Effector CD4-positive, alpha-beta T cell (primary cell): ENCODE measurements around the gene SRSF9.
"Not testable (repeated sequence)": the region's sequence is repeated elsewhere in the genome, so short reads cannot be mapped to it uniquely, and the experiment has no call there.

ENCODE experiments used
- DNase-seq: peaks from one replicate; pipeline ENCODE4 v3.0.0-alpha.2; 2020

The SRSF9 gene

GRCh38 chr12:120446844-120447178 is 22.7 kb downstream of the SRSF9 start:
- DNase-seq, result not testable (repeated sequence)

GRCh38 chr12:120445911-120446843 is 23.4 kb downstream of the SRSF9 start, which contains the start of the genes GATC and TRIAP1:
GATC (plus strand) TSS chr12:120446444; CDS start chr12:120446481, 37 bp downstream.
TRIAP1 (minus strand) TSS chr12:120446384; CDS start chr12:120446372, 12 bp downstream.
- peak; percentile 79 for DNase-seq

- no peak for DNase-seq
These were observed 24.9 kb downstream of the SRSF9 start for GRCh38 chr12:120444676-120445075.

GRCh38 chr12:120439646-120440247 is 29.8 kb downstream of the SRSF9 start:
- peak; percentile 73 for DNase-seq

- no peak for DNase-seq
These were observed 30.9 kb downstream of the SRSF9 start for GRCh38 chr12:120438495-120439198.

GRCh38 chr12:120437735-120438494 is 31.6 kb downstream of the SRSF9 start, which contains the start of gene COX6A1:
COX6A1 (plus strand) TSS chr12:120438113; CDS start chr12:120438127, 14 bp downstream.
- DNase-seq, result peak; percentile 95

GRCh38 chr12:120432772-120433525 is 36.6 kb downstream of the SRSF9 start:
- DNase-seq, result no peak

GRCh38 chr12:120429368-120429767 is 40.2 kb downstream of the SRSF9 start:
- DNase-seq, result no peak

GRCh38 chr12:120428597-120429229 is 40.8 kb downstream of the SRSF9 start:
- no peak for DNase-seq

- DNase-seq, result no peak
These were observed 43.8 kb downstream of the SRSF9 start for GRCh38 chr12:120425797-120426196.

GRCh38 chr12:120422892-120423456 is 46.6 kb downstream of the SRSF9 start:
- no peak for DNase-seq

GRCh38 chr12:120421701-120422100 is 47.8 kb downstream of the SRSF9 start:
- DNase-seq, result no peak

GRCh38 chr12:120417917-120418580 is 51.5 kb downstream of the SRSF9 start:
- no peak for DNase-seq

GRCh38 chr12:120416490-120417216 is 52.9 kb downstream of the SRSF9 start:
- DNase-seq, result no peak

GRCh38 chr12:120413901-120414695 is 55.5 kb downstream of the SRSF9 start:
- no peak for DNase-seq

GRCh38 chr12:120412421-120412820 is 57.1 kb downstream of the SRSF9 start:
- DNase-seq, result no peak
